K562 (cell line): ENCODE data around the gene CPVL. TPM values are rescaled to one million over a fixed set of nuclear protein-coding genes. Genes with fewer than 3 reads are reported as not detected.

Experiments
- ATAC-seq: fragments of 200-7000 bp; cut with Tn5 transposase; 3 replicates; pipeline ENCODE4 v1.9.1; 2020; ENCODE audit warnings: moderate library complexity
- BruUV-seq: library from RNA; stranded (reverse); fragments of 400-500 nt; replicated peaks from 2 replicates; lab custom pipeline; 2021; lab: Mats Ljungman, UMichigan
- CTCF ChIA-PET: fragments of 300-600 bp; formaldehyde crosslinking; extraction: SDS; loops from one replicate; lab custom pipeline; 2021; ENCODE audit warnings: low intra/inter-chr PET ratio; lab: Yijun Ruan, JAX
- POLR2A ChIA-PET: fragments of 300-600, 350-650 bp; sonication (Branson Sonifier 250); formaldehyde crosslinking; extraction: SDS; loops from one replicate; lab custom pipeline; 2021; ENCODE audit warnings: antibody characterized with exemption, inconsistent platforms; lab: Yijun Ruan, JAX
- DNase-seq, 4 experiments: peaks; one replicate each; pipeline versions ENCODE4 v3.0.0 to v3.0.0-alpha.2; 2011 to 2018; ENCODE audit warnings: low spot score in 3 of 4, mixed read lengths in 3 of 4; ENCODE audit errors: extremely low read depth in 1 of 4
- FAIRE-seq: peaks from 2 replicates; lab custom pipeline; 2011; peaks lifted over from hg19 to GRCh38; lab: Jason Lieb, UNC
- H2AFZ ChIP-seq: 2 replicates; pipeline ENCODE4 v1.6.0; 2011; ENCODE audit warnings: low read depth, low read length, control low read depth, inconsistent platforms
- H3K27ac ChIP-seq: fragments of 200-600 bp; 3 replicates; pipeline ENCODE4 v1.8.0; 2011; ENCODE audit warnings: low read depth, mild to moderate bottlenecking, control low read depth, inconsistent platforms, low read length, moderate library complexity, mixed read lengths; ENCODE audit errors: extremely low read depth
- H3K27me3 ChIP-seq, 2 experiments: fragments of 300-600 bp in 1 of 2; 2 replicates in 1 of 2; 3 replicates in 1 of 2; pipeline versions ENCODE4 v1.6.0 to v1.8.0; 2011; ENCODE audit warnings: inconsistent platforms in 2 of 2, low read length in 2 of 2, mild to moderate bottlenecking in 1 of 2, mixed read lengths in 1 of 2, moderate library complexity in 1 of 2; ENCODE audit not compliant: control insufficient read depth in 2 of 2, insufficient read depth in 2 of 2
- H3K36me3 ChIP-seq: fragments of 300-600 bp; 3 replicates; pipeline ENCODE4 v1.8.0; 2011; ENCODE audit warnings: mild to moderate bottlenecking, low read length, inconsistent platforms; ENCODE audit not compliant: control insufficient read depth, insufficient read depth
- H3K4me1 ChIP-seq, 2 experiments: fragments of 200-600 bp in 1 of 2; replicated peaks in 1 of 2; 2 replicates in 1 of 2; 3 replicates in 1 of 2; pipeline versions ENCODE4 v1.5.1 to v1.8.0; 2011; ENCODE audit warnings: inconsistent platforms in 2 of 2, low read length in 2 of 2, mild to moderate bottlenecking in 1 of 2, mixed read lengths in 1 of 2, moderate library complexity in 1 of 2; ENCODE audit not compliant: control insufficient read depth in 2 of 2, insufficient read depth in 2 of 2
- H3K4me2 ChIP-seq: 2 replicates; pipeline ENCODE4 v1.6.1; 2011; ENCODE audit warnings: low read length, control low read depth, inconsistent platforms, mixed read lengths; ENCODE audit not compliant: insufficient read depth
- H3K4me3 ChIP-seq: fragments of 200-600 bp; sonication (generic), shearing (Covaris generic); 2 replicates; pipeline ENCODE4 v1.5.1; 2016; ENCODE audit warnings: control low read depth, inconsistent platforms
- H3K79me2 ChIP-seq: fragments of 200-600 bp; 3 replicates; pipeline ENCODE4 v1.8.0; 2011; ENCODE audit warnings: low read length, inconsistent platforms; ENCODE audit not compliant: control insufficient read depth, insufficient read depth
- H3K9ac ChIP-seq, 2 experiments: 2 replicates each; pipeline versions ENCODE4 v1.6.0 to v1.6.1; 2011; ENCODE audit warnings: low read depth in 2 of 2, low read length in 2 of 2, control low read depth in 1 of 2, inconsistent platforms in 1 of 2, mild to moderate bottlenecking in 1 of 2, mixed read lengths in 1 of 2; ENCODE audit not compliant: insufficient read depth in 1 of 2
- H3K9me1 ChIP-seq: one replicate; pipeline ENCODE4 v1.6.0; 2011; ENCODE audit warnings: inconsistent platforms, mild to moderate bottlenecking, low read length, moderate library complexity; ENCODE audit not compliant: control insufficient read depth, insufficient read depth
- H3K9me3 ChIP-seq: replicated peaks from 2 replicates; pipeline ENCODE4 v1.5.1; 2011; ENCODE audit warnings: low read depth, low read length, inconsistent platforms; ENCODE audit not compliant: control insufficient read depth, insufficient read depth
- H4K20me1 ChIP-seq: replicated peaks from 2 replicates; pipeline ENCODE4 v1.6.1; 2011; ENCODE audit warnings: low read length, inconsistent platforms, mixed read lengths; ENCODE audit not compliant: control insufficient read depth, insufficient read depth
- CBFB ChIP-seq: sonication (generic); formaldehyde crosslinking; IDR thresholded peaks from 2 replicates; pipeline ENCODE4 v1.4.0; 2020; ENCODE audit warnings: mild to moderate bottlenecking, missing genetic modification reagents
- KDM2B ChIP-seq: fragments of 250-450 bp; sonication (Bioruptor Pico); IDR thresholded peaks from 2 replicates; pipeline ENCODE4 v1.8.0; 2021; ENCODE audit warnings: mild to moderate bottlenecking, moderate library complexity
- NCOA6 ChIP-seq: fragments of 450-650 bp; IDR thresholded peaks from 2 replicates; pipeline ENCODE4 v1.6.1; 2017; ENCODE audit warnings: mild to moderate bottlenecking
- ZNF140 ChIP-seq: fragments of 250-450 bp; sonication (Bioruptor Pico); IDR thresholded peaks from 2 replicates; pipeline ENCODE4 v1.8.0; 2021; ENCODE audit warnings: moderate library complexity, mild to moderate bottlenecking, inconsistent platforms
- ZNF263 ChIP-seq: sonication (generic); formaldehyde crosslinking; IDR thresholded peaks from 2 replicates; pipeline ENCODE4 v1.8.0; 2022; ENCODE audit warnings: mild to moderate bottlenecking, missing genetic modification reagents, borderline replicate concordance
- ZNF77 ChIP-seq: fragments of 250-450 bp; sonication (Bioruptor Pico); IDR thresholded peaks from 2 replicates; pipeline ENCODE4 v1.5.0; 2020
- ZNF830 ChIP-seq: fragments of 250-450 bp; sonication (Bioruptor Pico); IDR thresholded peaks from 2 replicates; pipeline ENCODE4 v1.5.0; 2021; ENCODE audit warnings: mild to moderate bottlenecking
- WGBS: fragments of 100-300 bp; shearing (Covaris generic); methylation state at CpG from one replicate; pipeline ENCODE4 v1.1.6; 2016; ENCODE audit warnings: low coverage, mixed read lengths; ENCODE audit not compliant: insufficient coverage; ENCODE audit errors: missing lambda C conversion rate; 5-methylcytosine and 5-hydroxymethylcytosine counted together
- in situ Hi-C: fragments of 300-500 bp; cut with MboI; formaldehyde crosslinking; loops from 4 replicates; pipeline ENCODE4 v1.15.0; 2018; ENCODE audit warnings: inconsistent platforms, mixed read lengths
- intact Hi-C: fragments of 100-400 bp; cut with micrococcal nuclease; formaldehyde crosslinking; loops from 2 replicates; pipeline ENCODE4 v1.14.2; 2022
- polyA plus RNA-seq, 8 experiments: library from polyadenylated mRNA; depleted of rRNA in 4 of 8; stranded (reverse) in 5 of 8; unstranded in 3 of 8; fragments of >200 nt; fragmentation: Nextera tagmentation in 2 of 8; fragmentation: Illumina TruSeq in 1 of 8; extraction: Ambion mirVana in 2 of 8; extraction: Trizol in 1 of 8; gene quantifications; 2 replicates each; pipeline versions ENCODE4 v1.2.1 to v1.2.3, GENCODE V29; 2011 to 2014; ENCODE audit warnings: inconsistent platforms in 1 of 8, missing spikeins in 1 of 8
- total RNA-seq, 7 experiments: library from RNA; depleted of rRNA in 6 of 7; stranded (reverse); fragments of >200 nt in 6 of 7; fragmentation: Illumina TruSeq in 2 of 7; extraction: Trizol in 2 of 7; gene quantifications; 2 replicates each; pipeline versions ENCODE4 v1.2.1 to v1.2.3, GENCODE V29; 2011 to 2021; ENCODE audit warnings: low replicate concordance in 1 of 7

The CPVL gene
- total and polyA plus RNA-seq, 9 of the 15 experiments (the other 6 are each of a cell fraction or from before 2014, with no cell fraction given) = 0.89 to 2.4 (median 1.5) TPM

GRCh38 chr7:28960071-28960840 is 186.1 kb downstream of the CPVL start:
- Histone ChIP-seq H3K4me1 (no peaks in the 10 kb centered on the region), H3K27me3 (no peaks in the 10 kb centered on the region), H3K9me3 (no peaks in the 10 kb centered on the region), H3K36me3 (no peaks in the 10 kb centered on the region), H3K4me3 (no peak overlapping the region), H3K27ac (no peak overlapping the region), H3K9me1 (no peaks in the 10 kb centered on the region), H2AFZ (no peak overlapping the region), H4K20me1 (no peaks in the 10 kb centered on the region), H3K79me2 (no peaks in the 10 kb centered on the region), H3K4me2 (no peak overlapping the region), H3K9ac (no peak overlapping the region)
- no TSS peak for BruUV-seq
- in situ Hi-C loops = no loop called here
- ATAC-seq (no peak), DNase-seq (no peak), FAIRE-seq (no peak)
- POLR2A ChIA-PET = interaction anchor here (0.6 kb wide), 1 partner anchor 433 kb away, joined by 3 read pairs; no protein-coding TSS in a partner anchor
- TF ChIP-seq CBFB (CRISPR knock-in tag) (no peak), KDM2B (CRISPR knock-in tag) (no peak), ZNF263 (CRISPR knock-in tag) (no peak), ZNF77 (CRISPR knock-in tag) (no peak), NCOA6 (no peak), ZNF140 (CRISPR knock-in tag) (no peak), ZNF830 (CRISPR knock-in tag) (no peak)
- intact Hi-C loops = no loop called here
- WGBS = under 1% methylated on average over 7 of the region's 7 CpGs
- CTCF ChIA-PET = no interaction called here
